Measurements from ENCODE around the gene TACC3. TPM values are rescaled to one million over a fixed set of nuclear protein-coding genes. Genes with fewer than 3 reads are reported as not detected.

The TACC3 gene
- total and polyA plus RNA-seq, 2 of the 8 experiments (the other 6 are each of a cell fraction or from before 2014, with no cell fraction given) = 73.8 to 148 TPM

- TF ChIP-seq CHD7 (IDR thresholded peaks at IDR 0.05; ENCODE audit: insufficient replicate concordance, low read length) = no peak
Observed at GRCh38 chr4:1684506-1685234, 36.7 kb upstream of the TACC3 start (continued).
